NCI-H2029 (cell line): ENCODE measurements around the gene ADAMTS2.

Experiments
- DNase-seq: peaks from one replicate; lab custom pipeline; 2025; lab: John Stamatoyannopoulos, UW

Gene ADAMTS2

GRCh38 chr5:179124853-179125788 lies 220.1 kb downstream of the ADAMTS2 start:
- DNase-seq, result no peak

- no peak for DNase-seq
These were observed 220.9 kb downstream of the ADAMTS2 start for GRCh38 chr5:179124273-179124852.

GRCh38 chr5:179123491-179124272 lies 221.6 kb downstream of the ADAMTS2 start:
- no peak for DNase-seq

DNA sequence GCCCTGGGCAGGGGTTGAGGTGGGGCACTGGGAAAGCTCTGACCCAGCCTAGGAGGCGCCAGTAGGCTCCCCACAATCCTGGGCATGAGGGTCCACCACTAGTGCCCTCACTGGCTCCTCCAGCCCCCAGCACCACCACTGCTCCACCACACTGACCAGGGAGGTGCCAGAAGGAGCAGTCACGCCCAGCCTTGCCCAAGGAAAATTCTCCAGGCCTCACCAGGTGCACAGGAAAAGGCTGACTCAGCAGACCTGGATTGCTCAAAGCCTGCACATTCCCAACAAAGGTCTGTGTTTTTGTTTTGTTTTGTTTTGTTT lies 222.2 kb downstream of the ADAMTS2 start:
- no peak for DNase-seq

GRCh38 chr5:179122411-179123108 lies 222.7 kb downstream of the ADAMTS2 start:
- DNase-seq, result no peak

GRCh38 chr5:179121667-179122111 lies 223.6 kb downstream of the ADAMTS2 start:
- DNase-seq, result no peak

GRCh38 chr5:179120951-179121666 lies 224.2 kb downstream of the ADAMTS2 start:
- no peak for DNase-seq

- DNase-seq, result no peak
These were observed 224.8 kb downstream of the ADAMTS2 start for GRCh38 chr5:179120421-179120861.

DNA sequence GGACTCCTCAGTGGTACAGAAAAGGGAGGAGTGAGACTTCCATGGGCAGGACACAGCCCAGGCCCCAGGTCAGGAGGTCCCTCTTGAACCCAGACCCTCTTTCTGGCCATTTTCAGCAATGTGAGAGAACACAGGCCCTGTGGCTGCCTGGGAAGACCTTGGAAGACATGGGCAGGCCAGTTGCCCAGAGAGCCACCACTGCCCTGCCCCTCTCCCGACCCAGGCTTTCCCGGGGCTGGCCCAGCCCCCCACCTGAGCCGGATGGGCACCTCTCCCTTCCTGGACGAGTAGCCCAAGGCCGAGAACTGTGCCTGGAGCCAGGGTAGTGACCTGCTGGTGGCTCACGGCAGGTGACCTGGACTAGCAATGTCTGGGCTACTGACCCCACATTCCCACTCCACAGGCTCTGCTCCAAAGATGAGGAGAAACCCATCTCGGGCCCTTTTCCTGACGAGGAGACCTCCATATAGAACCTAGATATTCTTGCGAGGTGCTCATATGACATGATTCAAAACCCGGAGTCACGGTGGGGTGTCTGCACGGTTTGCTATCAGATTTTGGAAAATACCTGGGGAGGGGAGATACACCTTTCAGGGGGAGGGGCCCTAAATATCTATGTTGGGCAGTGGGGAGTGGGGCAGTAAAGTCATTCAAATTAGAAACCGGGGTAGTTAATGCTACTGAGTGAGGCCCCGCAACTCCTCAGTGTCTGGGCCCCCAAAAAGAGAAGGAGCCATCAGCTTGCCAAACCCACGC lies 225.7 kb downstream of the ADAMTS2 start:
- DNase-seq, result no peak

DNA sequence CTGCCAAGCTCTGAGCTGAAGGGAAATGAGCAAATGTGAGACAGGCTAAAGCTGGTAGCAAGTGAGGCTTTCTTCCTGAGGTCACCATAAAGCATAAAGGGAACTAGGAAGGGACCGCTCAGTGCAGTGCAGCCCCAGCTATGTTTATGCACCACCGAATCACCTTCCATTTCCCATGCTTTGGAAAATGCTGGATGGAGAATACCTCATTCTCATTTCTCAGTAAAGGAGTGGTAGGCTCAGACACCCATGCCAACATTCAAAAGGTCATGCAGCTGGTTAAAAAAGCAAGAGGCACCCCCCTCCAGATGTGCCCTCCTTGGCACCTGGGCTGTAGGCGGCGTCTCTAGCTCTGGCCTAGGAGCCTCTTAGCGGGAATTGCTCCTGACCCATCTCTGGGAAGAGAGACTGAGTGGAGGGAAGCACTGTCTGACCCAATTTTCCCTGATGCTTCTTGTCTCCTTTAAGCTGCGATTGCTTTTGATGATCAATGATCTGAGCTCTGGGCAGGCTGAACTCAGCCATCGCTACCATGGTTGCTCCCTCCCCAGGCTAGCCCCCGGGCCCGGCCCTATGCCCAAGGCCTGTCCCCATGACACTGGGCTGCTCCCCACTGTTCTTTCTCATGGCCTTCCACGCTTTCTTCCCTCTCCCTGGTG lies 226.4 kb downstream of the ADAMTS2 start:
- no peak for DNase-seq

GRCh38 chr5:179118338-179118737 lies 226.9 kb downstream of the ADAMTS2 start:
- DNase-seq, result no peak

DNA sequence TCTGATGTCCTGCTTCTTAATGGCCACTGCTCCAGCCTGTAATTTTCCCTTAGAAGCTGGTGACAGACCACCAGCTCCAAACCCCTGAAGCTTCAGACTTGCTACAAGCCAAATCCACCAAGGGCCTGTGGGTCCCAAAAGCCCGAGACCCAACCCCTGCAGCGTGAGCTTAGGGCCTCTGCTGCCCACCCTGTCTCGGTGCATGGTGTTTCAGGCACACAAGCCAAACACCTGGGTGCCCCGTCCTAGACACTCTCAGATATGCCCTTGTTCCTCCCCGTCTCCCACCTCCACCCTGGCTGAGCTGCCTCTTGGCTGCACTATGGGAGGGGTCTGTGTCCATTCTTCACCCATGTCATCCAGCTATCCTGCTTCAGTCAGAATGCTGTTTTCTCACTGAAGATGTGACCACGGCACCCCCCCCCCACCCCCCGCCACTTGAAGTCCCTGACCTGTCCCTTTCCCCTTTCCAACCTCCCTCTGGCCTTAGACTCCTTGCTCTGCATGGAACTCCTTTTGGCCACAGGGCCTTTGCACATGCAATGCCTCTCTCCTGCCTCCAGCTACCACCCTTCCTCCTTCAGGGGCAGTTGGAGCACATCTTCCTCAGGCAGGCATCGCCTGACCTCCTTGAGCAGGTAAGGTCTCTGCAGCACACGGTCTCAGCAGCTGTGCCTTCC lies 229.3 kb downstream of the ADAMTS2 start:
- no peak for DNase-seq

DNA sequence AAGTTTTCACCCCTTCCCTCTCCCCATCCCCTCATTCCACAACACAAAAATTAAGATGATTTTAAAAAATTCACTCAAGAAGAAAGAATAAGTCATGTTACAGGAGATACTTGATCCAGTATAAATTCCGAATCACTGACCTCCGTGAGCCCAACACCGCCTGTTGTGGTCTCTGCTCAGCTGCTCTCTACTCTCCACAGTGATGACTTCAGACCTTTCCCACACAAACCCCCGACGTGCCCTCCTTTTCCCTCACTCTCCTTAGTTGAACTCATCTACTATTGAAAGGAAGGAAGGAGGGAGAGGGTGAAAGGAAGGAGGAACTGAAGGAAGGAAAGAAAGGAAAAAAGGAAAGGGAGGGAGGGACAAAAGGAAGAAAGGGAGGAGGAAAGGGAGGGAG lies 230.0 kb downstream of the ADAMTS2 start:
- DNase-seq, result no peak

GRCh38 chr5:179114756-179115155 lies 230.5 kb downstream of the ADAMTS2 start:
- DNase-seq, result no peak

DNA sequence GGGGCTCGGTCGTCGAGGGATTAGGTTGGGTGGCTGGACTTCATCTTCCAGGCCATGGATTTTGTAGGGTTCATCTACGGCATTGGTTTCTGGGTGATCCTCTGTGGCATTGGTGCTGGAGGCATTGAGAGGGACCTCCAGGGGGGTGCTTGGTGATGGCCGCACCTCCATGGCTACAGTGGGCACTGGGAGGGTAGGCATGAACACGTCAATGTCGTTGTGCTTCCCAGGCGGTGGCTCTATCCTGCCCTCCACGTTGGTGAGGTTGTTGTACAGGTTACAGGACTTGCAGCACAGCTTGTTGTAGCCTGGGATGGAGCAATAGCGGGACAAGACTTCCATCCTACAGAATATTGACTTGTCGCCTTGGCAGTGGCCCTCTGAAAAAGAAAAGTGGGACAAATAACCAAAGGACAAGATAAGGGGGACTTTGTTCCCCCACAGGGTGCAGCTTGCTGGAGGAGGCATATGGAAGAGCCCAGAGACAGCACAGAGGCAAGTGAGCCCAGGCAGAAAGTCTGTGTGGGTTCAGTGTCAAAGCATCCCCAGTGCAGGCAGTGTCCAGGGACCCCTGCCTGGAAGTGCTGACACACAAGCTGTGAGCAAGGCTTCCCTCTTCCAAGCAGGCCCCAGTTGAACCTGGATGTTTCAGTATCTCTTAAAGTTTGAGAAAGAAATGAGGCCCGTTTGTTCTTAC lies 231.2 kb downstream of the ADAMTS2 start:
- DNase-seq, result no peak

- DNase-seq, result no peak
These were observed 232.1 kb downstream of the ADAMTS2 start for GRCh38 chr5:179113143-179113530.

- no peak for DNase-seq
These were observed 232.7 kb downstream of the ADAMTS2 start for GRCh38 chr5:179112469-179113142.
